CD1c-positive myeloid dendritic cell (primary cell): ENCODE results near the gene SRSF12.

Experiments used
- DNase-seq: peaks from one replicate; pipeline ENCODE4 v3.0.0-alpha.2; 2016; ENCODE audit errors: extremely low spot score

The SRSF12 gene

DNA sequence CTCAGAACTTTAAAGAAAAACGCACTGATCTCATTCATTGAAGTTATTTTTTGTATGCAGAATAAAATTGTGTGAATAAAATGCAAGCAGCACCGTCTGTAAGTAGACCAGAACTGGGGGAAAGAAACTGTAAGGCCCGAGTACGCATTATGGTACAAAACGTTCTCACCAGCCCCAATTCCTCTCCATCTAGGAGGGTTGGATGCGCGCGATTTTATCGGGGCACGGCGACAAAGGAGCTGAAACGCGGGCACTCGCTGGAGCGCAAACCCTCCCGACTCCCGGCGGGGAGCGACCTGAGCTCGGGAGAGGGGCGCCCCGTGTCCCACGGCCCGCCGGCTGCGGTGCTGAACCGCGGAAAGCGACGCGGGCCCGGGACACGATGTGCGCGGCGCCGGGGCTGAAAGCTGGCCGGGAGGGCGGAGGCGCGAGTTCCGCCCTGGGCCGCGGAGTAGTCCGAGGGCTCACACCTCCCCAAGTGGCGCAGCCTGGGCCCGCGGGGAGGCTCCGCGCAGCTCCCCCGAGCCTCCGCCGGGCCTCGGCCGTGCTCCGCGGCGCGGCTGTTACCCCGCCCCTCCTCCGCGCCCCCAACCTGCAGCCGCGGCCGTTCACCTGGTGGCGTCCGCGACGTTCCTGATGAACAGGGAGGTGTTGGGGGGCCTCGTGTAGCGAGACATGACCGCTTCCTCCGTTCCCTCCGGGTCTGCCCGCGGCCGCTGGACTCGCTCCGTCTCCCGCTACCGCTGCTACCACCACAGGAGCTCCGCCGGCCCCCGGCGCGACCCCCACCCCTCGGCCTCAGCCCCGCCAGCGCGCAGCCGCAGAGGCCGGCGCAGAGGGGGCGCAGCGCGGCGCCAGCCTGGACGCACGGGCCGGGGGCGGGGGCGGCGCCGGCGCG is at the start of gene SRSF12:
SRSF12 (minus strand) TSS at position 861 of the 898 bp plus-strand sequence; CDS start at position 677, 184 bp downstream.
- peak; percentile 58 for DNase-seq

DNA sequence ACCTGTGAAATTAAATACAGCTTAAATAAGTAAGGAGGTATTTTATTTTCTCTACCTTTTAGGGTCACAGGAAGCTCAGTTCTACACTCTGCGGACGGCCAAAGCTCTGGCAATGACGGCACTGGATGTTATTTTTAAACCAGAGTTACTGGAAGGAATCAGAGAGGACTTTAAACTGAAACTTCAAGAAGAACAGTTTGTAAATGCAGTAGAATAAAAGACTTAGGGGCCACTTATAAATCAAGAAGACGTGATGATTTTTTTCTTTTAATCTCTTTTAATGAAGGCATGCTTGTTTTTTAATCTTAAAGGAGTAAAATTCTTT is 44.1 kb upstream of the SRSF12 start:
- no peak for DNase-seq

DNA sequence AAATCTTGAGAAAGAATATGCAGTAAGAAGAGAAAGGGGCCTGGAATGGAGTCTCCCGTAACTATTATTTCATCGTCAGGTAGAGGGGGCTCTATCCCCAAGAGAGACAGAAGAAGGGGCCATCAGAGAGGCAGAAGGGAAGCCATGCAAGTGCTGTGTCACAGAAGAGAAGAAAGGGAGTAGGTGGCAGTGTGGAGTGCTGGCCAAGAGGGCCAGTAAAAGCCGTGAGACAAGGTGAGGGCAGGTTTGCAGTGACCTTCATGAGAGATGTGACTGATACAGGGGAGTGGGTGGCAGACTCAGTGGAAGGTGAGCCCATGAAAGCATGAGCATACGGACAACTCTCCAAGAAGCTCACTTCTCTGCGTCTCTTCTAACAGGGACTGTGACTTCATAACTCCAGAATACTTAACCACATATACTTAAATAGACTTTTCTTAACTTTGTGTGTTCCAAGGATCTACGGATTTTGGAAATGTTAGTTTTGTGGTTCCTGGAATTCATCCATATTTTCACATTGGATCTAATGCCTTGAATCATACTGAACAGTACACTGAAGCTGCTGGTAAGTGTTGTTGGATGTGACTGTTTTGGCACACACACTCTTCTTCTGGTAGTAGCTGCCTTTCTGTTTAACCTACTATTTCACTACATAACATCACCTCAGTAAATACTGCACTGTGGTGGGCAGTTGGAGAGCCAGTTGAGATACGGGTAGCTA is 43.6 kb upstream of the SRSF12 start:
- no peak for DNase-seq

DNA sequence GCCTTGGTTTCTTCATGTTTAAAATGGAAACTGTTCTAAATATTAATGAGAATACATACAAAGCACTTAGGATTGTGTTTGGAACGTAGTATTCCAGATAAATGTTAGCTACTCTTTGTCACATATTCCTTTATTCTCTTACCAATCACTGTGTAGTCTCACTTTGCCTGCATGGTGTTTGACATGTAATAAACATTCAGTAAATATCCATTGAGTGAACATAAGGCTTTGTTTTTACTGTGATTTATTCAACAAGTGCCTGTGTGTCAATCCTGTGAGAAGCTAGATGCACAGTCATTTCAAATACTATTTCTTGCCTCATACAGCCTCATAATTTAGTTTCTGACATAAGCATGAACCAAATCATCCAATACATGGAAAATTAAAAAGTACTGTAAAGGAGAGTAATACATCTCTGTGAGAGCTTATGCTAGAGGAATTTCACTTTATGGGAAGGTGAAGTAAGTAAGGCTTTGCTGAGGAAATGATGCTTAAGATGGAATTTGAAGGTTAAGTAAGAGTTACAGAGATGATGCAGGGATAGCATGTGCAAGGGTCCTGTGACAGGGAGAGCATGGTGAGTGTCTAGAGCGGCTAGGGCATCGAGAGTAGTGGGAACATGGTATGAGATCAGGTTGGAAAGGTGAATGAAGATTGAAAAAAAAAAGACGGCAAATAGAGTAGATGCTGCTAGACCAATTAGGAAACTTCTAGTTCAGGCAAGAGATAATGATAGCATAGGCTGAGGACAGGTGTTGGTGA is 42.6 kb upstream of the SRSF12 start:
- no peak for DNase-seq

DNA sequence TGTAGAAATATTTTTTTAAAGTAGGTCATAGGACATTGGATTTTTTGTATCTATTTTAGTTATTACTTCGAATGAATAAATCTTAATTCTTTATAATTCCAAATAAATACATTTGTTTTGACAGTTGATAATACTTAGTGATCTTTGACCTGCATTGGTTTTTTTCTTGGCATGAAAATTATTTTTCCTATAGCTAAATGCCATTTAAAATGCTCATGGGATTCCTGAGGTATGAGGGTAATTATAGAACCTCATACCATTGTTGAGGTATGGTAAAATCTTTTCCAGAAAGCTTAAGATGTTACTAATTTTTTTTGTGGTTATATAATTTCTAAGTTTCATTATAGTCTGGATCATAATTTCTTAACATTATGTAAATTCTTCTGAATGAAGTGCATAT is 36.3 kb upstream of the SRSF12 start:
- DNase-seq: no peak

DNA sequence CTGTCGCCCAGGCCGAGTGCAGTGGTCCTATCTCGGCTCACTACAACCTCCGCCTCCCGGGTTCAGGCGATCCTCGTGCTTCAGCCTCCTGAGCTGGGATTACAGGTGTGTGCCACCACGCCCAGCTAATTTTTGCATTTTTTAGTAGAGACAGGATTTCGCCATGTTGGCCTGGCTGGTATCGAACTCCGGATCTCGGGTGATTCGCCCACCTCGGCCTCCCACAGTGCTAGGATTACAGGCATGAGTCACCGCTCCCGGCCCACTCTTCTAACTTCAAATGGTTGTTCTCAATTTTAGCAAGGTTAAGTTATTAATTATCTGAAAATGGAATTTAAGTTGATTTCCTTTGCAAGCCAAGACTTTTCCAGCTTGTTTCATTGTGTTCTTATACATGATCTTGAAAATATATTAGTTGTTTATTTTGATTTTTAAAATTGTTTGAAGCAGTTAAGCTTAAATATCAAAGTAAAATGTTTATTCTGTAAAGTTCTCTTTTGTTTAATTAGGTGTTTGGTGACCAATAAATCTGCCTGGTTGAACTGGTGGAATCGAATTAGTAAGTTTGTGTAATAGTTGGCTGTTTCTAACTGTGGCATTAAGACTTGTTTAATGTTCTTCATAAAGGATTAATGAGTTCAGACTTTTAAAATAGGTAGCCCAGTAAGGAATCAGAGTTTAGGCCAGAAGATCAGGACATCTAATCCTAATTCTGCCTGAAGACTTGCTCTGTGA is 30.3 kb upstream of the SRSF12 start:
- peak; percentile 14 for DNase-seq

DNA sequence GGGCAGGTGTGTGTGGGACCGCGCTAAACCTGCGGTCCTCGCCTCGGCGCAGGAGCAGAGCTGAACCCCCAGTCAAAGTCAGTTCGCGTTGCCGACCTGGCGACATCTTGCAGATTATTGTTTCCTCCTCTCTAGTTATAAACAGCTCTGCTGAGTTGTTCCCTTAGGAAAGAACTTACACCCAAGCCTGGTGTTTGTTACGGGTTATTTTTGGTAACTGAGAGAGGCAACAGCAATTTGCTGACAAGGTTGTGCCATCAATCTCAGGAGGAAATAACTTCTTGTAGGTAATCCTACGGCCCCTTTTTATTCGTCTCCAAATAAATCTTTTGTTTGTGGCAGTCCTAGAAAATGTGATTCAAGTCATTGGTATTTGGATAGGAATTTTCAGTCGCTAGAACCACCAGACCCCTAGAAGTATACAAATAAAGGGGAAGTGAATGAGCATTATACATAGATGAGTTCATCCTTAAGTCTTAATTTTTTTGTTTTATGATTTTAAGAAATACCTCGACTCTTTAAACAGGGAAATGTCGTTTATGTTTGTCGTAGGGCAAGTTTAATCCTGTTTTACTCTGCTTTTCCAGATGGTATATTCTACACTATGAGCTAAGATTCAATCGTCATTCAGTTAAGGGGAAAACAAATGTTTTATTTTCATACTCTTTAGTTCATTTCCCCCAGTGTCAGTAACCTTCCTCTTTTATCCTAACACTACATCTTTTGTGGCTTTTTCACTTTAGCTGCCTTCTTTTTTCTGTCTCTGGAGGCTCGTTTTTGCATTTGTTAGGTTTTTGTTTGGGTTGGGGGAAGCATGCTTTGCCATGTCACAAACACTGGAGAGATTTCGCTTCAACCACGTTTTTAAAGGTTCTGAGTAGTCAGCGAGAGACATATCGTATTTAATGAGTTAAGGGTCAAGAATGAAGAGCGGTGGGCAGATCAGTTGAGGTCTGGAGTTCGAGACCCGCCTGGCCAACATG is 29.1 kb upstream of the SRSF12 start:
- DNase-seq: peak; percentile 26

DNA sequence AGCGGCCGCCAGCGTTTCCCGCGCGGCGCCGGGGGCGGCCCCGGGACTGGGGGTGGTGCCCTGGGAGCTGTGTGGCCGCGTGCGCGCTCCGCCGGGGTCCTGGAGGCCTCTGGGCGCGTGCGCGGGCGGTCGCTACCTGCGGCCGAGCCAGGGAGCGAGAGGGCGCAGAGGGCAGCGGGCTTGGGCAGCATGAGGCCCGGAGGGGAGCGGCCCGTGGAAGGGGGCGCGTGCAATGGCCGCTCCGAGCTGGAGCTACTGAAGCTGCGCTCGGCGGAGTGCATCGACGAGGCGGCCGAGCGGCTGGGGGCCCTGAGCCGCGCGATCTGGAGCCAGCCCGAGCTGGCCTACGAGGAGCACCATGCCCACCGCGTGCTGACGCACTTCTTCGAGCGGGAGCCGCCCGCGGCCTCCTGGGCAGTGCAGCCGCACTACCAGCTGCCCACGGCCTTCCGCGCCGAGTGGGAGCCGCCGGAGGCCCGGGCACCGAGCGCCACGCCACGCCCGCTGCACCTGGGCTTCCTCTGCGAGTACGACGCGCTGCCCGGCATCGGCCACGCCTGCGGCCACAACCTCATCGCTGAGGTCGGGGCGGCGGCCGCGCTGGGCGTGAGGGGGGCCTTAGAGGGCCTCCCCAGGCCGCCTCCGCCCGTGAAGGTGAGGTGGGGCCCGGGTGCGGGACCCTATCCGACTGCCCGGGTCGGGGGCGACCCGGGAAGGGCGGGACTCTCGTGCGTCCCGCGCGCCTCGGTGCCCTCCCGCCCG is 28.3 kb upstream of the SRSF12 start, which contains the start of gene PM20D2:
PM20D2 (plus strand) TSS at position 100 of the 762 bp plus-strand sequence; CDS start at position 190, 90 bp downstream.
- peak; percentile 66 for DNase-seq

DNA sequence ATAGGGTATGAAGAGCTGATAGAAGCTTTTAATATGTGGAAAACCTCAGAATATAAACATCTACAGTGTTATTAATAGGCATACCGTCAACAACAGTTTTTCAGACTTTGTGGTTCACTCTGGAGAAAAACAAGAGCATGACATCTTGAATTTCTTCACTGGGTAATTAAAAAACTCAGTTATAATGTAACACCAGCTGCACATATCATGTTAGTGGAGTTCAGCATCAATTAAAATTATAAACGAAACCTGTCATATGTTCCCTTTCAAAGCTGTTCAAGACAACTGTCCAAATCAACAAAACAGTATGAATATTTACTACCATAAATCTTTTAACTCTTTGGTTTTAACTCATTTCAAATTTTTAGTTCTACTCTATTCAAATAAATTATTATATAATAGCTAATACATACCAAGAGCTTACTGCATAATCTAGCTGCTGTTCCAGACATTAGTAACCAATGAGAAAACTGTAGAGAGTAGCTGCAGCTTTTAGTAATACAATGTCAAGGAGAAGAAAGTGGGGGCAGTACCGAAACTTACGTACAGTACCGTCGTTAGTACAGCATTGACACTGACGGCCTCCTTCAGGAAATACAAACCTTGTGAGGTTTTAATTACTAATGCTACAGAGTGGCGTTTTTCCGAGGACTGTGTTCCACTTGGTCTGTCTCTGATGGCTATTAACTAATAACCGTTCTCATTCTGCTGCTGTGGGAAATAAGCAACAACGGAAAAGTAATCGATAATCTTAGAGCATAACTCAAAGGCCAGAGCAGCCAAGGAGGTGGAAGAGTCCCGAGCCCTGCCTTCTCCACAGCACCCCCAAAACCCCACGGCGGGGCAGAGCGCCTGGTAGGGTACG is 27.5 kb upstream of the SRSF12 start:
- peak; percentile 38 for DNase-seq

DNA sequence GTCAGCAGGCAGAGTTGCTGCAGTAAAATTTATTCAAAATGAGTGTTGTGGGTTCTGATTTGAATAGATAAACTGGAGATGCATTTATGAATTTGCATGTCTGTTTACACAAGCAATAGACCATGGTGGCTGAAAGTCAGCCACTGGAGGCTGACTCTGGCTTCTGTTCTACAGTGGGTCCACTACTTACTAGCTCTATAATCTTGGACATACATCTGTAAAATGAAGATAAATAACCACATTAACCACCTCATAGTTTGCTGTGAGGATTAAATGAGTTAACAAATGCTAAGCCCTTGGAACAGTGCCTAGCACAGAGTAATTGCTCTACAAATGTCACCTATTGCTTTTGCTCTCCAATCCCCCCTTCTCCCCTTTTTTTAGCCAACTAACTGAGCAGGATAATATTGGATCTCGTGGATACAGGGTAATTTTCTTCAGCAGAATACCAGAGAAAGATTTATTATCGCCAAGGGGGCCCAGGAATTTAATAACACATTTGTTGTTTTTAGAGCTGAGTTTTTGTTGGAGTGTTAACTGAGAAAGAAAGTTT is 26.6 kb upstream of the SRSF12 start:
- no peak for DNase-seq

DNA sequence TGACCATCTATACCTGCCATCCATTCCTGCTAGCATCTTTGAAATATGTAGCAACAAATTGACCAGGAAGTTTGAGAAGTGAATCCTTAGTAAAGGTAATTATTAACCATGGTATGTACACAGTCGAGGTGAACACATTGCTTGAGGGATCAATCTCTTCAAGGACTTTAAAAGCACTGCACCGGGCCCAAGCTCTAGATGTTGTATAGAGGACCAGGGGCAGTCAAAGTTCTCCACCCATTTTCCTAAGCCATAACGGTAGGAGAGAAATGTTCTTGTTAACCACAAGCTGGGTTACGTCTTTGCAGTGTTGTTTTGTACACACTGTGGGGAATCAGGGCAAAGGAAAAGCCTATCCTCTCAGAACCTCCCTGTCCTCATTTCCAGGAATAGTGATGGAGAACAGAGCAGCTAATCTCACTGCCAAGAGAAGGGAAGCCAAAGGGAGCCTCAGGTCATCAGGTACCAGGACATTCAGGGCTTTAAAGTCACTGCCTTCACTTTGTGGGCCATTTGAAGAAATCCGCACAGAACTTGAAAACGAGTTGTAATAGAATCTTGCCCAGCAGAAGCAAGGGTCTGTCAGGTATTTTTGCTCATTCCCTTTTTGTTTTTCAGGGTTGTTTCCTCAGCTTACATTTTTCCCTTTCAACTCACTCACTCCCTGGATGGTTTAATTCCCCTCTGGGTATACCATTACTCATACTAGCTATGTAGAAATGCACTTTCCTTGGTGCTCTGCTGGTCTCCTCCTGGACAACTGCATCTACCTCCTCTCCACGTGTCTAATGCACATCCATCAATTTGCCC is 22.7 kb upstream of the SRSF12 start:
- no peak for DNase-seq

DNA sequence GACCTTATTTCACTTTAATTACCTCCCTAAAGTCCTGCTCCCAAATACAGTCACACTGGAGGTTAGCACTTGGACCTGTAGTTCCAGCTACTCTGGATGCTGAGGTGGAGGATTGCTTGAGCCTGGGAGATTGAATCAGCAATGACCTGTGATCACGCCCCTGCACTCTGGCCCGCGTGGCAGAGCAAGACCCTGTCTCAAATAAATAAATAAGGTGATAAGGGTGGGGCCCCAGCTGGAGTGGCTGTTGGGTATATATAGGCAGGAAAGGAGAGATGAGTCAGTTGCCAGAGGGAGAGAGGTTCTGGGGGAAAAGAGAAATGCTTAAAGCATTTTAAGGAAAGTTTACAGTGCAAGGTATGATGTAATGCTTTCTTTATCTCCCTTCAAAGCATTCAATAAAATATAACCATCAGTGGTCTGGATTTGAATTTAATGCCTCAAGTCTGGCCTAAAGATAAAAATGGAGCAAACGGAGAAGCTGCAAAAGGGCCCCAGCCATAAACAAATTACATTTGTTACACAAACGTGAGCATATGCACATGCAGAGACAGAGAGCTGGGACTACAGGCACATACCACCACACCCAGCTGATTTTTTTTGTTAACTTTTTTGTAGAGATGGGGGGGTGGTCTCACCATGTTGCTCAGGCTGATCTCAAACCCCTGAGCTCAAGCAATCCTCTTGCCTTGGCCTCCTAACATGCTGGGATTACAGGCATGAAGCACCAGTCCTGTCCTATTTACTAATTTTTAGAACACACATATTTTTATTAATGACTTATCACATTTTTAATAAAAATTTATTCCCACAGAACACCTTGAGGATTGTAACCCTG is 21.9 kb upstream of the SRSF12 start:
- no peak for DNase-seq

DNA sequence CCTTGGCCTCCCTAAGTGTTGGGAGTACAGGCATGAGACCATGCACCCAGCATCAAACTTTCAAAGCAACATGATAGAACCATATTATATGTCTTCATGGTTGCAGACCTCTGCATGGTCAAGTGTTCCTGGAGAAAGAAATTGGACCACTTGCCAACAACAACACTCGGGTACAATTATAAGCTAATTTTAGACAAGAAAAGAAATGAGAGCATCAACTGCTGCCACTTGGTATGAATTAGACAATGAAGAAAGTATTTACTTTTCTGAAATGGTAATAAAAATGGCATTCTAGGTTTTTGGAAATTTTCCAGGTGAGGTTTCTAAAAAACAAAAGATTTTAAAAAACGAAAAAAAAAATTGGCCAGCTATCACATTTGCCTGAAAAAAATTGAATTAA is 20.3 kb upstream of the SRSF12 start:
- DNase-seq: no peak

DNA sequence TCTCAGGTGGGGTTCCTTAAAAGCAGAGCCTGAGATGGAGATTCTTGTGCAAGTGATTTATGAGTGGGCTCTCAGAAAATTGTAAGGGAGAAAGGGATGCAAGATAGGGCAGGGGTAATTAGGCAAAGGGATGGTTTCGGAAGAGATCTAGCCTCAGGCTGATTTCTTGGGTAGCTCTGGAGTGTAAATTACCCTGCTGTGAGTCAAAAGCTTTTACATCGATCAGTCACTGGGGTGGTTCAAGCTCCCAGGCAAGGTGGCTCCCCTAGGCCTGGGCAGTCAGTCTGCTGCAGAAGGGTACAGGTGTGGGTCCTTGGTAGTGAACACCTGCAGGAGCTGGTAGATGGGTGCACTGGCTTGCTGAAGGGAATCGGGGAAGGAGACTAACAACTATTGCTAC is 16.9 kb upstream of the SRSF12 start:
- no peak for DNase-seq

DNA sequence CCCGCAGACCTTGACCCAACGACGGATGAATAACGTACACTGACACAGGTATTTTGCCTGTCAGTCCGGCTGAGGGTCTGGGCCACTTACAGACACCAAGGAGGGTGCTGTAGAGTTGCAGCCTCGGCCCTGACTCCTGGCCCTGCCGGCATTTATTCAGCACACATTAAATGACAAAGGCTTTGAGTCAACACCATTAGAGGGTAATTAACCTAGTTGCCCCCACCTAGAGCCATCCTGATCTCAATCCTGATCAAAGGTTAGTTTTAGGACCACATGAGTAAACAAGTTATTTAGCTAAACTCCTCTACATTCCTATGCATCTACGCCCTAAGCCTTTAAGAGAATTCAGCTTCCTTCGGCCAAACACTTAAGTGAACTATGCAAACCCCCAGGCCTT is 16.1 kb upstream of the SRSF12 start:
- DNase-seq: no peak

DNA sequence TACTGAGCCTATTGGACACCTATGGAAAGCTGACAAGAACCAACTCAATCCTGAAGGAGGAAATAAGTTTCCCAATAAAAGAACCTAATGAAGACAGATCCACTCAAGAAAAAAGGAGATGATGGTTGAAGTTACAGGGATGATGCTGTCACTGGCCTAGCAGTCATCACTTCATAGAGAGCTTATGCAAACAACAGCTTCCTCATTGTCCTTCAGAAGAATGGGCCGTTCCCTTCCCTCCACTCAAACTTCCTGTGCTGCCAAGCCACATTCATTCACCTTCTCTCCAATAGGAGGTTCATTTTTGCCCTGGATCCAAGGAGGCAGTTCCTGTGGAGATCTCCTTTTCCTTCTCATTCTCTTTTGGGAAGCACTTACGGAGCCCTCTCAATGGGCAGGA is 14.2 kb upstream of the SRSF12 start:
- peak; percentile 41 for DNase-seq

DNA sequence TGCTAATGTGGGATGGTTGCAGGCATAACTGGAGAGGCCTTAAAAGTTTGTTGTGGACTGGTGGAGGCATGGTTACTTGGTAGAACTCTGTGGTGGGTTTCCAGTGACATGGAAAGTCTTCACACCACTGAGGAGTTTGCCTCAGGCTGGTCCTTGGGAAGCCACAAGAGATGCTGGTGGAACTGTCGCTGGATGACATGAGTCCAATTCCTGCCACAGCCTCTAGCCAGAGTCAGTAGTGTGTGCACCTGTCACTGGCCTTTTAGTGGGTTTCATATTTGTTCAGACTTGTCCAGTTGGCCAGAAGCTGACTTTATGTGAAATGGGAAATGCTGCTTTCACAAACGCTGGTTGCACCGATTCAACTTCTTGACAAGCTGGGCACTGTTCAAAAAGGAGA is 13.7 kb upstream of the SRSF12 start:
- DNase-seq: no peak
